ENCODE data around the gene CADPS.

- TF ChIP-seq CTCF (conservative IDR thresholded peaks at IDR 0.05) (no peak), EZH2 (IDR thresholded peaks at IDR 0.05; ENCODE audit: low read depth) (no peak)
Measured at GRCh38 chr3:62406945-62407344, 468.3 kb downstream of the CADPS start.

All from PC-9 (cell line).